IMR-90 (cell line): Measurements from ENCODE around the gene NCKAP5. TPM values are rescaled to one million over a fixed set of nuclear protein-coding genes. Genes with fewer than 3 reads are reported as not detected.

ENCODE experiments used
- ATAC-seq: fragments of 200-7000 bp; cut with Tn5 transposase; 2 replicates; pipeline ENCODE4 v1.9.1; 2020; ENCODE audit warnings: low read depth, mild to moderate bottlenecking, moderate library complexity
- BruUV-seq: library from RNA; stranded (reverse); fragments of 400-500 nt; replicated peaks from 2 replicates; lab custom pipeline; 2021; lab: Mats Ljungman, UMichigan
- CTCF ChIA-PET: fragments of 300-600 bp; formaldehyde crosslinking; extraction: SDS; loops from one replicate; lab custom pipeline; 2021; ENCODE audit warnings: antibody characterized with exemption; lab: Yijun Ruan, JAX
- POLR2A ChIA-PET: fragments of 300-600 bp; sonication (Branson Sonifier 250); formaldehyde crosslinking; loops from one replicate; lab custom pipeline; 2022; ENCODE audit warnings: antibody characterized with exemption; ENCODE audit not compliant: unreplicated experiment; lab: Charles Lee
- DNase-seq: peaks from one replicate; pipeline ENCODE4 v3.0.0; 2013
- H2AFZ ChIP-seq: replicated peaks from 2 replicates; pipeline ENCODE3; 2013; ENCODE audit warnings: low read length, mild to moderate bottlenecking; ENCODE audit not compliant: poor library complexity
- H2AK5ac ChIP-seq: 2 replicates; pipeline ENCODE4 v1.6.1; 2013; ENCODE audit warnings: low read depth, low read length, inconsistent platforms
- H2AK9ac ChIP-seq: replicated peaks from 2 replicates; pipeline ENCODE3; 2013; ENCODE audit warnings: mild to moderate bottlenecking, low read depth, low read length, moderate library complexity; ENCODE audit not compliant: poor library complexity
- H2BK120ac ChIP-seq: 2 replicates; pipeline ENCODE4 v1.6.1; 2013; ENCODE audit warnings: low read depth, low read length, inconsistent platforms
- H2BK15ac ChIP-seq: 3 replicates; pipeline ENCODE4 v1.6.1; 2013; ENCODE audit warnings: low read depth, low read length, inconsistent platforms
- H2BK20ac ChIP-seq: 2 replicates; pipeline ENCODE4 v1.6.1; 2013; ENCODE audit warnings: low read depth, mild to moderate bottlenecking, inconsistent platforms, low read length, moderate library complexity
- H2BK5ac ChIP-seq: 2 replicates; pipeline ENCODE4 v1.6.1; 2013; ENCODE audit warnings: mild to moderate bottlenecking, low read depth, low read length, inconsistent platforms; ENCODE audit not compliant: poor library complexity, severe bottlenecking
- H3K14ac ChIP-seq: replicated peaks from 2 replicates; pipeline ENCODE4 v1.6.1; 2013; ENCODE audit warnings: low read depth, low read length, inconsistent platforms
- H3K18ac ChIP-seq: 2 replicates; pipeline ENCODE4 v1.6.1; 2013; ENCODE audit warnings: low read depth, low read length, control low read depth
- H3K23ac ChIP-seq: 2 replicates; pipeline ENCODE4 v1.6.1; 2013; ENCODE audit warnings: low read depth, low read length, inconsistent platforms
- H3K27ac ChIP-seq: 2 replicates; pipeline ENCODE4 v1.5.1; 2013; ENCODE audit warnings: mild to moderate bottlenecking, control low read depth, low read length; ENCODE audit not compliant: insufficient read depth
- H3K27me3 ChIP-seq: 2 replicates; pipeline ENCODE4 v1.6.1; 2013; ENCODE audit warnings: low read length; ENCODE audit not compliant: control insufficient read depth, insufficient read depth
- H3K36me3 ChIP-seq: 2 replicates; pipeline ENCODE4 v1.6.1; 2013; ENCODE audit warnings: low read length, mixed read lengths; ENCODE audit not compliant: control insufficient read depth, insufficient read depth
- H3K4ac ChIP-seq: 2 replicates; pipeline ENCODE4 v1.6.1; 2013; ENCODE audit warnings: low read depth, low read length, inconsistent platforms
- H3K4me1 ChIP-seq: 2 replicates; pipeline ENCODE4 v1.6.1; 2013; ENCODE audit warnings: low read length, mixed read lengths; ENCODE audit not compliant: control insufficient read depth, insufficient read depth
- H3K4me2 ChIP-seq: 2 replicates; pipeline ENCODE4 v1.6.1; 2013; ENCODE audit warnings: low read depth, mild to moderate bottlenecking, control low read depth, low read length, moderate library complexity
- H3K4me3 ChIP-seq: 2 replicates; pipeline ENCODE4 v1.5.1; 2013; ENCODE audit warnings: low read depth, mild to moderate bottlenecking, control low read depth, low read length, moderate library complexity; ENCODE audit not compliant: insufficient read depth
- H3K56ac ChIP-seq: 2 replicates; pipeline ENCODE4 v1.6.1; 2013; ENCODE audit warnings: low read length, inconsistent platforms; ENCODE audit not compliant: insufficient read depth; ENCODE audit errors: extremely low read depth
- H3K79me1 ChIP-seq, 2 experiments: 2 replicates each; pipeline ENCODE4 v1.6.1; 2013; ENCODE audit warnings: low read length in 2 of 2, inconsistent platforms in 1 of 2, low read depth in 1 of 2
- H3K9ac ChIP-seq: 2 replicates; pipeline ENCODE4 v1.6.1; 2013; ENCODE audit warnings: low read depth, low read length, control low read depth
- H3K9me1 ChIP-seq: 2 replicates; pipeline ENCODE4 v1.6.1; 2013; ENCODE audit warnings: low read length, inconsistent platforms; ENCODE audit not compliant: insufficient read depth
- H3K9me3 ChIP-seq: 2 replicates; pipeline ENCODE4 v1.6.1; 2013; ENCODE audit warnings: low read length; ENCODE audit not compliant: control insufficient read depth, insufficient read depth
- H4K20me1 ChIP-seq: 2 replicates; pipeline ENCODE4 v1.6.1; 2013; ENCODE audit warnings: low read length, inconsistent platforms; ENCODE audit not compliant: insufficient read depth
- H4K5ac ChIP-seq: 2 replicates; pipeline ENCODE4 v1.6.1; 2013; ENCODE audit warnings: mild to moderate bottlenecking, low read depth, low read length, control low read depth
- H4K8ac ChIP-seq, 2 experiments: 2 replicates each; pipeline ENCODE4 v1.6.1; 2013; ENCODE audit warnings: low read depth in 2 of 2, low read length in 2 of 2, control low read depth in 1 of 2, inconsistent platforms in 1 of 2
- H4K91ac ChIP-seq: 2 replicates; pipeline ENCODE4 v1.6.1; 2013; ENCODE audit warnings: low read depth, low read length, inconsistent platforms; ENCODE audit not compliant: insufficient read depth
- BHLHE40 ChIP-seq: fragments of 150-350 bp; IDR thresholded peaks from 2 replicates; pipeline ENCODE4 v1.6.1; 2016; ENCODE audit warnings: mild to moderate bottlenecking, low read depth, low read length
- CHD1 ChIP-seq: IDR thresholded peaks from 2 replicates; pipeline ENCODE4 v1.6.1; 2012; ENCODE audit warnings: low read depth, low read length, improper control_type of control experiment
- CTCF ChIP-seq: conservative IDR thresholded peaks from 2 replicates; pipeline ENCODE4 v1.5.1; 2012; ENCODE audit warnings: mild to moderate bottlenecking, low read depth, low read length, improper control_type of control experiment
- ELK1 ChIP-seq: fragments of 150-350 bp; IDR thresholded peaks from 2 replicates; pipeline ENCODE4 v1.6.1; 2016; ENCODE audit warnings: low read depth, mild to moderate bottlenecking, low read length, moderate library complexity, borderline replicate concordance
- FOS ChIP-seq: fragments of 150-350 bp; IDR thresholded peaks from 2 replicates; pipeline ENCODE4 v1.6.1; 2016; ENCODE audit warnings: low read depth, low read length
- MAFK ChIP-seq: IDR thresholded peaks from 2 replicates; pipeline ENCODE4 v1.6.1; 2012; ENCODE audit warnings: low read depth, low read length, improper control_type of control experiment
- MAZ ChIP-seq: IDR thresholded peaks from 2 replicates; pipeline ENCODE4 v1.6.1; 2012; ENCODE audit warnings: low read depth, mild to moderate bottlenecking, low read length, improper control_type of control experiment, moderate library complexity, borderline replicate concordance
- MXI1 ChIP-seq: IDR thresholded peaks from 2 replicates; pipeline ENCODE4 v1.6.1; 2012; ENCODE audit warnings: low read depth, mild to moderate bottlenecking, low read length, moderate library complexity, borderline replicate concordance
- NFE2L2 ChIP-seq: fragments of 150-350 bp; IDR thresholded peaks from 2 replicates; pipeline ENCODE4 v1.6.1; 2016; ENCODE audit warnings: low read depth, mild to moderate bottlenecking, low read length
- POLR2A ChIP-seq: IDR thresholded peaks from 2 replicates; pipeline ENCODE4 v1.6.1; 2012; ENCODE audit warnings: mild to moderate bottlenecking, low read depth, low read length
- RAD21 ChIP-seq: IDR thresholded peaks from 2 replicates; pipeline ENCODE4 v1.6.1; 2012; ENCODE audit warnings: low read length, improper control_type of control experiment
- RCOR1 ChIP-seq: IDR thresholded peaks from 2 replicates; pipeline ENCODE4 v1.6.1; 2012; ENCODE audit warnings: mild to moderate bottlenecking, low read length, improper control_type of control experiment; ENCODE audit not compliant: insufficient replicate concordance
- RFX5 ChIP-seq: IDR thresholded peaks from 2 replicates; pipeline ENCODE4 v1.8.0; 2012; ENCODE audit warnings: low read depth, mild to moderate bottlenecking, low read length, moderate library complexity
- USF2 ChIP-seq: fragments of 150-350 bp; IDR thresholded peaks from 2 replicates; pipeline ENCODE4 v1.6.1; 2017; ENCODE audit warnings: mild to moderate bottlenecking, antibody characterized with exemption, low read length, low read depth
- WGBS, 2 experiments: methylation state at CpG; one replicate each; pipeline versions ENCODE4 v1.1.5 to v1.1.7; 2013; ENCODE audit warnings: missing lambda C conversion rate in 2 of 2; ENCODE audit not compliant: insufficient read length in 1 of 2; ENCODE audit errors: extremely low coverage in 2 of 2; 5-methylcytosine and 5-hydroxymethylcytosine counted together
- dilution Hi-C: fragments of 300-500 bp; cut with HindIII; formaldehyde crosslinking; loops from one replicate; pipeline ENCODE4 v1.14.3; 2018; ENCODE audit warnings: low sequenced_read_pairs; ENCODE audit not compliant: unreplicated experiment
- in situ Hi-C: fragments of 300-500 bp; cut with MboI; formaldehyde crosslinking; loops from 3 replicates; pipeline ENCODE4 v1.14.3; 2019; ENCODE audit warnings: low sequenced_read_pairs, inconsistent platforms, mixed read lengths
- intact Hi-C: fragments of 100-400 bp; cut with micrococcal nuclease; formaldehyde crosslinking; loops from 2 replicates; pipeline ENCODE4 v1.10.0; 2022
- polyA plus RNA-seq, 3 experiments: library from polyadenylated mRNA; depleted of rRNA; stranded (reverse); fragments of >200 nt; gene quantifications; 2 replicates each; pipeline ENCODE4 v1.2.3, GENCODE V29; 2012; ENCODE audit warnings: low replicate concordance in 1 of 3
- total RNA-seq: library from RNA; depleted of rRNA; stranded (reverse); fragments of >200 nt; gene quantifications from 2 replicates; pipeline ENCODE4 v1.2.3, GENCODE V29; 2012

Gene NCKAP5
- total and polyA plus RNA-seq, 2 of the 4 experiments (the other 2 are of a cell fraction): 2.7 to 3.9 TPM

- TF ChIP-seq RAD21: no peak
- no peak for TF ChIP-seq MXI1
- TF ChIP-seq CHD1: no peak
- no peak for TF ChIP-seq MAFK
- TF ChIP-seq RFX5: no peak
- TF ChIP-seq ELK1: no peak
- TF ChIP-seq CTCF: no peak
- no peak for TF ChIP-seq FOS
- TF ChIP-seq USF2: no peak
- TF ChIP-seq POLR2A: no peak
- TF ChIP-seq NFE2L2: no peak
- TF ChIP-seq BHLHE40: no peak
- TF ChIP-seq MAZ: no peak
- no peak for TF ChIP-seq RCOR1
- no peak overlapping the region for H3K4me2 ChIP-seq
- POLR2A ChIA-PET: no interaction called here
- 0 out of 2 replicates have a peak overlapping the region, but pooled peaks have one; percentile 52 for H2BK120ac ChIP-seq
- DNase-seq (peak; percentile 33), ATAC-seq (peak; percentile 48)
- no peak overlapping the region; the same call in 2 of the 3 replicates for H2BK15ac ChIP-seq
- 0 out of 4 replicates have a peak overlapping the region, but pooled peaks of 1 of the 2 experiments have one; percentile 8 for H4K8ac ChIP-seq
- no TSS peak for BruUV-seq
- H3K27me3 ChIP-seq: no peaks in the 10 kb centered on the region
- no peak overlapping the region for H3K4me3 ChIP-seq
- H3K18ac ChIP-seq: no peak overlapping the region
- intact Hi-C loops (loop anchor here (10.0 kb wide), 1 partner anchor 742 kb away; no protein-coding TSS in a partner anchor), in situ Hi-C loops (loop anchor here (10.0 kb wide), 1 partner anchor 388 kb away; the partner anchor contains the start of gene NCKAP5), dilution Hi-C loops (no loop called here)
- H4K91ac ChIP-seq: peak overlapping the region; percentile 31; the same call in 1 of the 2 replicates
- no peaks in the 10 kb centered on the region; the same call in 1 of the 2 replicates for H4K20me1 ChIP-seq
- H3K56ac ChIP-seq: no peak overlapping the region
- no peaks in the 10 kb centered on the region for H3K36me3 ChIP-seq
- peak overlapping the region; percentile 38; the same call in 1 of the 2 replicates for H3K14ac ChIP-seq
- peaks cover 27 to 57% of the 10 kb centered on the region in 2 experiments for H3K79me1 ChIP-seq
- no peak overlapping the region for H4K5ac ChIP-seq
- peak overlapping the region; percentile 52 for H3K4ac ChIP-seq
- CTCF ChIA-PET: no interaction called here
- no peak overlapping the region for H2AK9ac ChIP-seq
- no CpG with 5 or more reads among the region's 4 CpGs for WGBS, 2 experiments
- H2AK5ac ChIP-seq: no peak overlapping the region
- 0 out of 2 replicates have a peak overlapping the region, but pooled peaks have one; percentile 48 for H2BK20ac ChIP-seq
- H3K4me1 ChIP-seq: peaks cover 10% of the 10 kb centered on the region
- no peaks in the 10 kb centered on the region for H3K9me3 ChIP-seq
- H3K9ac ChIP-seq: no peak overlapping the region
- H3K27ac ChIP-seq: no peak overlapping the region
- H2AFZ ChIP-seq: no peak overlapping the region
- H3K23ac ChIP-seq: no peak overlapping the region
- H2BK5ac ChIP-seq: no peak overlapping the region
- H3K9me1 ChIP-seq: peaks cover 8% of the 10 kb centered on the region
These were observed 391.1 kb downstream of the NCKAP5 start for GRCh38 chr2:133177196-133177595.
